ENCODE measurements around the gene LCN12. TPM values are rescaled to one million over a fixed set of nuclear protein-coding genes. Genes with fewer than 3 reads are reported as not detected.

LCN12 gene
- total RNA-seq, 1 experiment from 2014 or later = 2.1 TPM

- Histone ChIP-seq H2AK5ac (ENCODE audit: insufficient read length, low read length) (no peak overlapping the region), H4K8ac (replicated peaks; ENCODE audit: insufficient read length, low read depth, low read length) (no peak overlapping the region), H3K4me1 (ENCODE audit: insufficient read depth, low read length) (no peaks in the 10 kb centered on the region; the same call in 1 of the 2 replicates), H4K91ac (ENCODE audit: insufficient read length, low read depth, low read length) (no peak overlapping the region), H3K9ac (ENCODE audit: extremely low read depth, insufficient read length, low read length) (no peak overlapping the region), H3K79me2 (ENCODE audit: insufficient read depth, low read length) (no peaks in the 10 kb centered on the region), H3K27me3 (ENCODE audit: insufficient read depth, low read length) (no peaks in the 10 kb centered on the region), H2AFZ (ENCODE audit: low read length) (no peak overlapping the region), H3K9me3 (ENCODE audit: control insufficient read depth, low read depth, low read length) (no peaks in the 10 kb centered on the region), H2BK5ac (ENCODE audit: insufficient read length, low read length) (no peak overlapping the region), H3K14ac (ENCODE audit: insufficient read depth, low read length) (no peak overlapping the region), H3K4ac (ENCODE audit: low read depth, low read length) (no peak overlapping the region), H2BK120ac (ENCODE audit: low read depth, low read length, poor library complexity, severe bottlenecking) (no peak overlapping the region), H4K20me1 (ENCODE audit: control insufficient read depth, insufficient read depth, insufficient read length) (no peaks in the 10 kb centered on the region), H3K23ac (ENCODE audit: insufficient read length, low read depth, low read length) (no peak overlapping the region), H3K79me1 (ENCODE audit: insufficient read depth, low read depth, low read length, poor library complexity, severe bottlenecking) (no peaks in the 10 kb centered on the region), H3K18ac (ENCODE audit: insufficient read length, low read depth, low read length) (no peak overlapping the region), H3K27ac (ENCODE audit: insufficient read length, low read depth, low read length) (no peak overlapping the region), H3K56ac (ENCODE audit: insufficient read length, low read depth, low read length) (no peak overlapping the region), H2BK20ac (ENCODE audit: low read depth, low read length, poor library complexity, severe bottlenecking) (no peak overlapping the region), H3K4me2 (ENCODE audit: insufficient read depth, insufficient read length, low read length) (no peak overlapping the region), H2BK15ac (ENCODE audit: low read depth, low read length) (no peak overlapping the region), H3K23me2 (ENCODE audit: insufficient read length, low read depth, low read length, poor library complexity, severe bottlenecking) (peaks cover 9% of the 10 kb centered on the region), H2BK12ac (ENCODE audit: insufficient read length, low read depth, low read length) (no peak overlapping the region), H4K5ac (ENCODE audit: insufficient read length, low read depth, low read length) (no peak overlapping the region), H3T11ph (ENCODE audit: low read length) (no peak overlapping the region)
- H3K9me3 Mint-ChIP-seq = no peaks in the 10 kb centered on the region
- H3K27me3 Mint-ChIP-seq (ENCODE audit: low read depth) = peaks cover 7% of the 10 kb centered on the region
- H3K36me3 Mint-ChIP-seq (ENCODE audit: insufficient read depth in 1 of 3, low read depth in 3 of 3) = 0 out of 7 replicates have a peak, but pooled peaks cover 0 to 1% (median 0%) of the 10 kb centered on the region in 3 experiments
- peaks cover 2 to 14% of the 10 kb centered on the region in 2 experiments for H3K4me1 Mint-ChIP-seq
- H3K4me3 Mint-ChIP-seq = peak overlapping the region in 1 of 2 experiments; percentile 23; a peak in 1 of 5 replicates
- H3K27ac Mint-ChIP-seq = no peak overlapping the region
- peak; percentile 70 for TF ChIP-seq CTCF (conservative IDR thresholded peaks at IDR 0.05)
- no CpG with 5 or more reads among the region's 14 CpGs for WGBS (ENCODE audit: extremely low coverage, insufficient read length, low lambda C conversion rate)
- DNase-seq = peak; percentile 83
Observed at GRCh38 chr9:136975644-136976043, 23.6 kb downstream of the LCN12 start.
